HUDEP-2 (cell line): ENCODE data around the gene SUGP2.
A peak's percentile ranks its signal among the peaks of the same experiment; 100 is the strongest.

ENCODE experiments used
- DNase-seq, 76 experiments: peaks; one replicate each; lab custom pipeline; 2025; ENCODE audit not compliant: unreplicated experiment in 76 of 76; lab: John Stamatoyannopoulos, UW

The SUGP2 gene

GRCh38 chr19:19059837-19060611, 26.7 kb upstream of the SUGP2 start:
- peak in 75 of 76 experiments; percentile 54 to 96 (median 83) for DNase-seq

GRCh38 chr19:19059018-19059836, 25.9 kb upstream of the SUGP2 start:
- DNase-seq, result peak in 3 of 76 experiments; percentile 20 to 33 (median 29)

- no peak for DNase-seq
Measured at GRCh38 chr19:19057720-19058119, 24.4 kb upstream of the SUGP2 start.

- DNase-seq, result no peak
Measured at GRCh38 chr19:19057317-19057716, 24.0 kb upstream of the SUGP2 start.

GRCh38 chr19:19056636-19057275, 23.4 kb upstream of the SUGP2 start:
- DNase-seq, result no peak

GRCh38 chr19:19055701-19056100, 22.4 kb upstream of the SUGP2 start:
- DNase-seq, result no peak

GRCh38 chr19:19054939-19055440, 21.7 kb upstream of the SUGP2 start:
- no peak for DNase-seq

GRCh38 chr19:19054315-19054938, 21.1 kb upstream of the SUGP2 start:
- DNase-seq, result no peak

- peak in 44 of 76 experiments; percentile 7 to 65 (median 39) for DNase-seq
Measured at GRCh38 chr19:19053508-19054314, 20.4 kb upstream of the SUGP2 start.

- DNase-seq, result no peak
Measured at GRCh38 chr19:19052921-19053320, 19.6 kb upstream of the SUGP2 start.

- no peak for DNase-seq
Measured at GRCh38 chr19:19051478-19052213, 18.3 kb upstream of the SUGP2 start.

GRCh38 chr19:19050731-19051130, 17.4 kb upstream of the SUGP2 start:
- DNase-seq, result no peak

GRCh38 chr19:19050104-19050503, 16.8 kb upstream of the SUGP2 start:
- no peak for DNase-seq

GRCh38 chr19:19049406-19049805, 16.1 kb upstream of the SUGP2 start:
- no peak for DNase-seq

- no peak for DNase-seq
Measured at GRCh38 chr19:19043881-19044280, 10.6 kb upstream of the SUGP2 start.

GRCh38 chr19:19043481-19043880, 10.2 kb upstream of the SUGP2 start:
- no peak for DNase-seq

GRCh38 chr19:19042732-19043280, 9.5 kb upstream of the SUGP2 start:
- DNase-seq, result no peak

GRCh38 chr19:19040417-19040816, 7.1 kb upstream of the SUGP2 start:
- DNase-seq, result no peak

GRCh38 chr19:19039901-19040300, 6.6 kb upstream of the SUGP2 start:
- no peak for DNase-seq
